SK-N-MC (cell line): ENCODE results near the gene KRTAP16-1.

ENCODE experiments used
- EZH2 ChIP-seq: fragments of 200-600 bp; sonication (generic); IDR thresholded peaks from one replicate; pipeline ENCODE4 v1.6.1; 2017; ENCODE audit warnings: antibody characterized with exemption
- FOXP2 ChIP-seq: optimal IDR thresholded peaks from 2 replicates; pipeline ENCODE3; 2011; ENCODE audit warnings: mild to moderate bottlenecking, moderate library complexity; ENCODE audit not compliant: insufficient read depth; ENCODE audit errors: extremely low read length, control extremely low read depth
- POLR2AphosphoS5 ChIP-seq: IDR thresholded peaks from 2 replicates; pipeline ENCODE4 v1.6.1; 2012; ENCODE audit warnings: mild to moderate bottlenecking, low read depth, low read length, borderline replicate concordance

DNA sequence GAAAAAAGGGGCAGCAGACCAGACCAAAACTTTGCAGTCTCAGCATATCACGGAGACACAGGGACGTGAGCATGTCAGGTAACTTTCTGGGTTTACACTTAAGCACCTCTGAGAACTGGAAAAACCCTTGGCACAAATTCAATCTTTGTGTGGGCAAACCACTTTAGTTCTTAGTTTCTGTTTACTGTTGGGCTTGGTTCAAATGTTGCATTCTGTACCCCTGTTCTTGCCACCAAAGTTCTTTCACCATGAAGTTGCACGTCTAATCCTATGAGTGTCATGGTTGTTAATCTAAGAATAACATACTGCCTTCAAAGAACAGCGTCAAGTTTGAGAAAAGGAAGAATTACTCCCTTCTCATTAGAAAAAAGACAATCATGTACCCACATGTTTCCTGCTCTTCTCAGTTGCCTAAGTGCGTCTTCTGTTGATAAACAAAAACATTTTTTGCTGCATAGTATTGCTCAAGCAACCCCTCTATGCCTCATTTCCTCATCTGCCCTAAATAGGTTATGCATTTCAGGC, 29.9 kb upstream of the KRTAP16-1 start:
- no peak for TF ChIP-seq EZH2
- TF ChIP-seq POLR2AphosphoS5 = no peak
- no peak for TF ChIP-seq FOXP2
